ENCODE data around the gene MEST.

The MEST gene

GRCh38 chr7:130454959-130455358 lies 36.9 kb upstream of the MEST start:
- H3K4me3 ChIP-seq (ENCODE audit: low read depth, low read length), result no peak overlapping the region
- no peak for TF ChIP-seq CTCF (IDR thresholded peaks at IDR 0.05; ENCODE audit: borderline replicate concordance, insufficient read depth, low read depth, low read length)

- H3K4me3 ChIP-seq (ENCODE audit: low read depth, low read length), result no peak overlapping the region
- no peak for TF ChIP-seq CTCF (IDR thresholded peaks at IDR 0.05; ENCODE audit: borderline replicate concordance, insufficient read depth, low read depth, low read length)
Measured at GRCh38 chr7:130458257-130458656, 33.6 kb upstream of the MEST start.

- TF ChIP-seq CTCF (IDR thresholded peaks at IDR 0.05; ENCODE audit: borderline replicate concordance, insufficient read depth, low read depth, low read length), result no peak
- H3K4me3 ChIP-seq (ENCODE audit: low read depth, low read length), result no peak overlapping the region
Measured at GRCh38 chr7:130461272-130461671, 30.6 kb upstream of the MEST start.

GRCh38 chr7:130463553-130464434 lies 28.1 kb upstream of the MEST start:
- TF ChIP-seq CTCF (IDR thresholded peaks at IDR 0.05; ENCODE audit: borderline replicate concordance, insufficient read depth, low read depth, low read length), result no peak
- no peak overlapping the region for H3K4me3 ChIP-seq (ENCODE audit: low read depth, low read length)

- TF ChIP-seq CTCF (IDR thresholded peaks at IDR 0.05; ENCODE audit: borderline replicate concordance, insufficient read depth, low read depth, low read length), result no peak
- no peak overlapping the region for H3K4me3 ChIP-seq (ENCODE audit: low read depth, low read length)
Measured at GRCh38 chr7:130468612-130469011, 23.3 kb upstream of the MEST start.

- no peak for TF ChIP-seq CTCF (IDR thresholded peaks at IDR 0.05; ENCODE audit: borderline replicate concordance, insufficient read depth, low read depth, low read length)
- no peak overlapping the region for H3K4me3 ChIP-seq (ENCODE audit: low read depth, low read length)
Measured at GRCh38 chr7:130471974-130472373, 19.9 kb upstream of the MEST start.

GRCh38 chr7:130473289-130473688 lies 18.6 kb upstream of the MEST start:
- H3K4me3 ChIP-seq (ENCODE audit: low read depth, low read length), result no peak overlapping the region
- no peak for TF ChIP-seq CTCF (IDR thresholded peaks at IDR 0.05; ENCODE audit: borderline replicate concordance, insufficient read depth, low read depth, low read length)

All from GM12875 (cell line).